ENCODE measurements around the gene SPACA4.

The SPACA4 gene

DNA sequence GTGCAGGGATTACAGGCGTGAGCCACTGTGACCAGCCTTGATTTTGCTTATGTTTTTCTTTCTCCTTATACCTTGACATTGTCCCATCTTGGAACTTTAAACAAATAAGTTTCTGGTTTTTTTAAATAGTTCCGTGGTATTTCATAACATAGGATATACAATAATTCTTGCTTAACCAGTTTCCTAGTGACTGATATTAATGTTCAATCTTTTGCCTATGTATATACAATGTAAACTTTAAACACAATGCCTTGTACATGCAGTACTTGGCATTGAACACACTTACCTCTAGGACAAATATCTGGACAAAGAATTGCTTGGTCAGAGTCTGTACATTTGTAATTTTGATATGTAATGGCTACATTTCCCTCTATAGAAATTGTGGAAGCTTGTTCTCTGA is 24.4 kb upstream of the SPACA4 start:
- no peak for DNase-seq (ENCODE audit: low spot score)
- in situ Hi-C loops (cut with MboI; ENCODE audit: low pct_unique_long_range_greater_than_20kb, low sequenced_read_pairs, unreplicated experiment) = loop anchor here (10.0 kb wide), 1 partner anchor 267 kb away; no protein-coding TSS in a partner anchor
- TF ChIP-seq, protein P1, sequence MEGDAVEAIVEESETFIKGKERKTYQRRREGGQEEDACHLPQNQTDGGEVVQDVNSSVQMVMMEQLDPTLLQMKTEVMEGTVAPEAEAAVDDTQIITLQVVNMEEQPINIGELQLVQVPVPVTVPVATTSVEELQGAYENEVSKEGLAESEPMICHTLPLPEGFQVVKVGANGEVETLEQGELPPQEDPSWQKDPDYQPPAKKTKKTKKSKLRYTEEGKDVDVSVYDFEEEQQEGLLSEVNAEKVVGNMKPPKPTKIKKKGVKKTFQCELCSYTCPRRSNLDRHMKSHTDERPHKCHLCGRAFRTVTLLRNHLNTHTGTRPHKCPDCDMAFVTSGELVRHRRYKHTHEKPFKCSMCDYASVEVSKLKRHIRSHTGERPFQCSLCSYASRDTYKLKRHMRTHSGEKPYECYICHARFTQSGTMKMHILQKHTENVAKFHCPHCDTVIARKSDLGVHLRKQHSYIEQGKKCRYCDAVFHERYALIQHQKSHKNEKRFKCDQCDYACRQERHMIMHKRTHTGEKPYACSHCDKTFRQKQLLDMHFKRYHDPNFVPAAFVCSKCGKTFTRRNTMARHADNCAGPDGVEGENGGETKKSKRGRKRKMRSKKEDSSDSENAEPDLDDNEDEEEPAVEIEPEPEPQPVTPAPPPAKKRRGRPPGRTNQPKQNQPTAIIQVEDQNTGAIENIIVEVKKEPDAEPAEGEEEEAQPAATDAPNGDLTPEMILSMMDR (IDR thresholded peaks at IDR 0.05; ENCODE audit: extremely low read depth, insufficient read depth, missing control alignments) = no peak

DNA sequence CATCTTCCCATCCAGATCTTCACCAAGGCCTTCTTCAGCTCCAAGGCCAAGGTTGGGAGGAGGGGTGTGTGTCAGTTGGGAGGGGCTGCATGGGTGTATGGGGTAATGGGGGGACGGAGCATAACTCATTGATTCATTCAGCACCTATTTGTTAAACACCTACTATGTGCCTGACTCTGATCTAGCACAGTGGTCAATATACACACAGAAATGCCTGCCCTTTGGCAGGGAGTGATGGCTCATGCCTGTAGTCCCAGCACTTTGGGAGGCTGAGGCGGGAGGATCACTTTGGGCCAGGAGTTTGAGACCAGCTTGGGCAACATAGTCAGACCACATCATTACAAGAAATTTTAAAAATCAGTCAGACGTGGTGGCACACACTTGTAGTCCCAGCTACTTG is 19.2 kb upstream of the SPACA4 start:
- no peak for DNase-seq (ENCODE audit: low spot score)
- in situ Hi-C loops (cut with MboI; ENCODE audit: low pct_unique_long_range_greater_than_20kb, low sequenced_read_pairs, unreplicated experiment) = loop anchor here (5.0 to 10.0 kb wide), 2 partner anchors 80 to 273 kb away; no protein-coding TSS in a partner anchor
- TF ChIP-seq, protein P1 (IDR thresholded peaks at IDR 0.05; ENCODE audit: extremely low read depth, insufficient read depth, missing control alignments) = no peak

DNA sequence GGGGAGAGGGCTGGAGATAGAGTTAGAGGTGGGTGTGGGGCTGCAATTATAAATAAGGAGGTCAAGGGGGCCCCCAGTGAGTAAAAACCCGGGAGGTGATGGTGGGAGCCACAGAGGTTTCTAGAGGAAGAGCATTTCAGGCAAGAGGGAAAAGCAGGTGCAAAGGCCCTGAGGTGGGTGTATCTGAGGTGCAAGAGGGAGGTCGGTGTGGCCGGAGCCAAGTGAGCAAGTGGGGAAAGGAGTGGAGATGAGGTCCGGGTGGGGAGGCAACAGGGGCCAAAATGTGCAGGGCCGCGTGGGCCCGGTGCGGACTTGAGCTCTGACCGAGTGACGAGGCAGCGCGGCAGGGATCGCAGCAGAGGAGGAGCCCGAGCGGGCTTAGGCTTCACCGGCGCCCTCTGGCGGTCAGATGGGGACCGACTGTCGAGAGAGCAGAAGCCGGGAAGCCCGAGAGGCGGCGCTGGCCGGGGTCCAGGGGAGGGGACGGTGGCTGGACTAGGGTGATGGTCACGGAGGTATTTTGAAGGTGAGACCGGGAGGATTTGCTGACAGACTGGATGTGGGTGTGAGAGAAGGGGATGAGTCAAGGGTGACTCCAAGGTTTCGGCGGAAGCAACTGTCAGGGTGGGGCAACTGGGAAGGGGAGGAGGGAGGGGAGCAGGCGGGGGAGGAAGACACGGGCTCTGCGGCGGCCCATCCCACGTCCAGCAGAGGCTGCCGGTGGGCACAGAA is 17.7 kb upstream of the SPACA4 start:
- in situ Hi-C loops (cut with MboI; ENCODE audit: low pct_unique_long_range_greater_than_20kb, low sequenced_read_pairs, unreplicated experiment) = loop anchor here (5.0 to 10.0 kb wide), 2 partner anchors 82 to 274 kb away; no protein-coding TSS in a partner anchor
- TF ChIP-seq, protein P1 (IDR thresholded peaks at IDR 0.05; ENCODE audit: extremely low read depth, insufficient read depth, missing control alignments) = peak; percentile 98
- DNase-seq (ENCODE audit: low spot score) = peak; percentile 89

DNA sequence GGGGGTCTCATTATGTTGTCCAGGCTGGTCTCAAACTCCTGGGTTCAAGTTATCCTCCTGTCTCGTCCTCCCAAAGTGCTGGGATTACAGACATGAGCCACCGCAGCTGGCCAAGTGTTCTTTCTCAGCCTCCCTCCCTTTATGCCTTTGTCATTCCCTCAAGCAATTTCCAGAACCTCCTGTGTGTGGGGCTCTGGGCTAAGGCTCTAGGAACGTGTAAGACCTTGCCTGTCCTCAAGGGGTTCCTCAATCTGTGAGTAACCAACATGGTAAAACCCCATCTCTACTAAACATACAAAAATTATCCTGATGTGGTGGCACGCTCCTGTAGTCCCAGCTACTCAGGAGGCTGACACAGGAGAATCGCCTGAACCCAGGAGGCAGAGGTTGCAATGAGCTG is 15.5 kb upstream of the SPACA4 start:
- in situ Hi-C loops (cut with MboI; ENCODE audit: low pct_unique_long_range_greater_than_20kb, low sequenced_read_pairs, unreplicated experiment) = no loop called here
- TF ChIP-seq, protein P1 (IDR thresholded peaks at IDR 0.05; ENCODE audit: extremely low read depth, insufficient read depth, missing control alignments) = no peak
- no peak for DNase-seq (ENCODE audit: low spot score)

DNA sequence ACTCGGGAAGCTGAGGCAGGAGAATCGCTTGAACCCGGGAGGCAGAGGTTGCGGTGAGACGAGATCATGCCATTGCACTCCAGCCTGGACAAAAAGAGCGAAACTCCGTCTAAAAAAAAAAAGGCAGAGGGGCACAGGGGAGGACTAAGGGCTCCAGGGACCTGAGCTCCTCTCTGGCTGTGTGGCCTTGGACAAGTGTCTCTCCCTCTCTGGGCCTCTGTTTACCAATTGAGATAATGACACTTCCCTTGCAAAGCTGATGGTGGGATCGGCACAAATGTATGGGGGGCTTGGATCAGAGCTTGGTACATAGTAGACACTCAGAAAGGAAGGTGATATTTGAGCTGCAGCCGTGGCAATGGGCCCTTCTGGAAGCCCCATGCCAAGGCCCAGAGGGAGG is 11.4 kb upstream of the SPACA4 start:
- in situ Hi-C loops (cut with MboI; ENCODE audit: low pct_unique_long_range_greater_than_20kb, low sequenced_read_pairs, unreplicated experiment) = no loop called here
- TF ChIP-seq, protein P1 (IDR thresholded peaks at IDR 0.05; ENCODE audit: extremely low read depth, insufficient read depth, missing control alignments) = no peak
- DNase-seq (ENCODE audit: low spot score) = no peak

DNA sequence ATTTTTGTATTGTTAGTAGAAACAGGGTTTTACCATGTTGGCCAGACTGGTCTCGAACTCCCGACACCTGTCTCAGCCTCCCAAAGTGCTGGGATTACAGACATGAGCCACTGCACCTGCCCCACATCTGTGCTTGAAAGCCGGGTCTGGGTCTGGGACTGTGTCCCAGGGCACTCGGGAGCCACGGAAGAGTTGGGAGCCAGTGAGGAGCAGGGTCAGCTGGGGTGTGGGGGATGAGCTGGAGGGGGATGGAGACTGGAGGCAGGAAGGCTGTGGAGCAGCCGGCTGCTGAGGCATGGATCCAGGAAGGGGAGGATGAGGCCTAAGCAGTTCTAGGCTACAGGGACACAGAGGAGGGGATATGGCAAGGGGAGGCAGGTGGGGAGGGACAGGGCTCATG is 10.7 kb upstream of the SPACA4 start:
- TF ChIP-seq, protein P1 (IDR thresholded peaks at IDR 0.05; ENCODE audit: extremely low read depth, insufficient read depth, missing control alignments) = no peak
- no peak for DNase-seq (ENCODE audit: low spot score)
- in situ Hi-C loops (cut with MboI; ENCODE audit: low pct_unique_long_range_greater_than_20kb, low sequenced_read_pairs, unreplicated experiment) = no loop called here
